GM18870 (cell line): Measurements from ENCODE around the gene ATR.

ENCODE experiments used
- ATAC-seq: cut with Tn5 transposase; IDR thresholded peaks from one replicate; pipeline ENCODE4 v1.9.1; 2021; ENCODE audit warnings: moderate library complexity; ENCODE audit not compliant: unreplicated experiment

Gene ATR

GRCh38 chr3:142534543-142534942 is 44.0 kb downstream of the ATR start:
- no peak for ATAC-seq

- ATAC-seq: no peak
Measured at GRCh38 chr3:142530296-142530695, 48.2 kb downstream of the ATR start.

- no peak for ATAC-seq
Measured at GRCh38 chr3:142523921-142524566, 54.5 kb downstream of the ATR start.

GRCh38 chr3:142509079-142509478 is 69.5 kb downstream of the ATR start:
- ATAC-seq: no peak

- ATAC-seq: no peak
Measured at GRCh38 chr3:142507241-142507640, 71.3 kb downstream of the ATR start.

GRCh38 chr3:142502187-142502985 is 76.1 kb downstream of the ATR start:
- ATAC-seq: no peak

- ATAC-seq: no peak
Measured at GRCh38 chr3:142501004-142501926, 77.3 kb downstream of the ATR start.

- ATAC-seq: no peak
Measured at GRCh38 chr3:142500211-142500610, 78.3 kb downstream of the ATR start.

GRCh38 chr3:142498397-142499180 is 79.9 kb downstream of the ATR start:
- peak; percentile 64 for ATAC-seq

GRCh38 chr3:142497729-142498128 is 80.8 kb downstream of the ATR start:
- no peak for ATAC-seq

- no peak for ATAC-seq
Measured at GRCh38 chr3:142495103-142495502, 83.4 kb downstream of the ATR start.

GRCh38 chr3:142492184-142492583 is 86.3 kb downstream of the ATR start:
- ATAC-seq: no peak

GRCh38 chr3:142489572-142490323 is 88.8 kb downstream of the ATR start:
- no peak for ATAC-seq

- ATAC-seq: no peak
Measured at GRCh38 chr3:142484912-142485435, 93.6 kb downstream of the ATR start.

GRCh38 chr3:142481196-142481595 is 97.3 kb downstream of the ATR start:
- no peak for ATAC-seq

- no peak for ATAC-seq
Measured at GRCh38 chr3:142470826-142471225, 107.7 kb downstream of the ATR start.

GRCh38 chr3:142468456-142468855 is 110.1 kb downstream of the ATR start:
- no peak for ATAC-seq

GRCh38 chr3:142467768-142468167 is 110.8 kb downstream of the ATR start:
- ATAC-seq: no peak

- ATAC-seq: no peak
Measured at GRCh38 chr3:142460689-142461088, 117.8 kb downstream of the ATR start.

- no peak for ATAC-seq
Measured at GRCh38 chr3:142459929-142460328, 118.6 kb downstream of the ATR start.
